T-helper 22 cell (primary cell): ENCODE results near the gene ZNFX1.
"Not testable (repeated sequence)": the region's sequence is repeated elsewhere in the genome, so short reads cannot be mapped to it uniquely, and the experiment has no call there.

ENCODE experiments used
- DNase-seq: peaks from one replicate; pipeline ENCODE4 v3.0.0-alpha.2; 2020; ENCODE audit warnings: low read depth

ZNFX1 gene

DNA sequence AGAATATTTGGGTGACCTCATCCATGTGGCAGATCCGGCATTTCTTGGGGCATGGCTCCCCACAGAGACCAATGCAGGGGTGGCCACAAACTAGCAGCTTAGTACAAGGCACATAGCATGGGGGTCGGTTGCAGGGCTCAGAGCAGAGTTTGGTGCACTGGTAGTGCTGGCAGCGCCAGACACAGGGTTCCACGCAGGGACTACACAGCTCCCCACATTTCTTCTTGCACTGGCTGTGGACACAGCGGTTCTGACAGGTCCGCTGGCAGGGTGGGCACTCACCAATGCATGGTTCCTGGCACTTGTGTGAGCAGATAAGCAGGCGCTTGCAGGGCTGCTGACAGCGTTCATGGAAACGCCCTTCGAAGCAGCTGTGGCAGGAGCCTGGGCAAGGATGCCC is 29.6 kb downstream of the ZNFX1 start:
- no peak for DNase-seq

DNA sequence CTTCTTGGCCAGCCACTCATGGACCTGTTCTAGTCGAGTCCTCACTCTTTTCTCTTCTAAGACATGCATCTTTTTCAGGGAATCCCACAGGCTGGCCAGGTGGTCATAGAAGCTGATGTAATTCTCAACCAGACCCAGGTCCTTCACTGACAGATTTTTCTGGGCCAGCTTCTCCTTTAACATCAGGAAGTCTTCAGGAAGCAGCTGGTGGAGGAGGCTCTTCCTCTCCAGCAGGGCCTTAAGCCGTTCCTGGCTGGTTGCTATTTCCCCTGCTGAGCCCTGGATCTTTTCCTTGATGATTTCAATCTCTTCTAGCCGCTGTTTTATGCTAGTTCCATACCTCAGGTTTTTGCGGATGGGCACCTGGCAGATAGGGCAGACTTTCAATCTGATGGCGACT is 30.1 kb downstream of the ZNFX1 start:
- no peak for DNase-seq

DNA sequence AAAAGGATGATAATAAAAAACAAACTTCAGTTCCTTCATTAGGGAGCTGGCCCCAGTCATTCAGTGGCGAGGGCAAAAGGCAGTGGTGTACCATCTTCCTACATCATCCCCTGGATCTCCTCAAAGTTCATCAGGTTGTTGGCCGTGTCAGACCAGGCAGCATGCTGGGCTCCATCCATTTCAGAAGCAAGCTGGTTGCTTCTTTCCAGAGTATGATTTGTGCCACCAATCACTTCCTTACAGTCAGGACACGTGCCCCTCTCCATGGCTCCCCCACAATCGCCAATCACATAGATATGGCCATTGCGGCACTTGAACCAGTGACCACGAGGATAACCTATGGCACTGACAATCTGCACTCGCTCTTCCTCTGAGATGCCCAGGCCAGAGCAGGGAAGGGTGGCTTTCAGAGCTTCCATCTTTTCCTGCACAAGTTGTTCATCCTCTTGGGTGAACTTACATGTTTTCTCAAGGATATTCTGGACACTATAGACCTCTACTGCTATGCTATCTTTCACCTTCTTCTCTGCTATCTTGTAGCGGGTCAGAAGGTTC is 30.6 kb downstream of the ZNFX1 start:
- no peak for DNase-seq

DNA sequence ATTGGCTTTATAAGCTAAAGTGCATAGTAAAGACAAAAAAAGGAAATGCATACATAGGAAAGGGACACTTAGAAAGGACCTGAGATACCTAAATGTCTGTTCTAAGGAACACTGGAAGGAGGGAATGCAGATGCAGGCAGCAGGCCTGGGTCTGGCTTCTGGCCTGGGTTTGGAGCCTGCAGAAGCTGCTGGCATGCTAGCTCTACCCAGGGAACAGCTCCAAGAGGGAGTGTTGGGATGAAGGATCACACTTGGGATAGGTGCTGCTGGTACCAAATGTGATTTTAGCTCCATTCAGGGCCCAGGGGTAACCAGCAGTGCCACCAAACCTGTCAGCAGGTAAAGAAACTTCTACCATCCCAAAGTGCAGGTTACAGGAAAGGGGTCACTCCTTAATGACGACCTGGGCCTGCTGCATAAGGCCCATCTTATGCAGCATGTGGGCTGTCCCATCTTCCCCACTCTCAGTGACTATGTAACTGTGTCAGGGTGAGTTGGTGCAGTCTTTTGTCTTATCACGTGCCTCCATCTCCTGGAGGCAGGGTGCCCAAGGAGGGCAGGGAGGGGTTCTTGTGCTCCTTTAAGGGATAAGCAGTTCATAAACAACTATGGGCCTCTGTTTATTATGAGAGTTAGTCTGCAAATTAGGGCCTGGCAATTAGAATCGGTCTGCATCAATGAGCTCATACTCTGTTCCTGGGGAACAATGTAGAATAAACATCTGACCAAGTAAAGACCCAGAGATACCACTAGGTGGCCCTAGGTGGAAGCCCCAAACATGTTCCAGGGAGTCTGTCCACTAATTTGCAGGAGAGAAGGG is 31.7 kb downstream of the ZNFX1 start:
- DNase-seq: no peak

DNA sequence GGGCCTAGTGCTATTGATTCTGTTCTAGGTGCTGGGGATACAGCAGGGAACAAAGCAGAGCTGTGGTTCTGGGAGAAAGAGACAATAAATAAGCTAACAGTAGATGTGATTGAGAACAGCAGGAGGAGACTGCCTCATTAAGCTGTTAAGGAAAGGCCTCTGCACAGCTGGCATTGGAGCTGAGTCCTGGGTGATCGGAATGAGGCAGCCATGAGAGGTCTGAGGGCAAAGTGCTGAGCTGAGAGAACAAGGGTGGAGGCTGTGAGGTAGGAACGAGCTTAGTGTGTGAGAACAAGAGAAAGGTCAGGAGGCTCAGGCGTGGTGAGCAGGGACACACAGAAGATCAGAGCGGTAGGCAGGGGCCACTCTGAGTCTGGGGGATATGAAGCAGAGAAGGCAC is 40.3 kb downstream of the ZNFX1 start:
- DNase-seq: no peak

DNA sequence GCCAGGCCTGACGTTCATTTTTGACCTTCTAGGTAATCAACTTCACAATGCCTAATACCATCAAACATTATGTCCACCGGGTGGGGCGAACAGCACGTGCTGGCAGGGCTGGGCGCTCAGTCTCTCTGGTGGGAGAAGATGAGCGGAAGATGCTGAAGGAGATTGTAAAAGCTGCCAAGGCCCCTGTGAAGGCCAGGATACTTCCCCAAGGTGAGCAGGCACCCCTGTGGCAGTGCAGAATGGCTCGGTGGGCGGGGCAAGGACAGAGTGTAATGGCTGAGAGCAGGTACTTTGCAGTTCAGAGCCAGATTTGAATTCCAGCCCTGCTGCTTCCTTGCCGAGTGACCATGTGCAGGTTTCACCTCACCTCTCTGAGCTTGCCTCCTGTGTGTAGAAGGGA is 41.6 kb downstream of the ZNFX1 start:
- no peak for DNase-seq

DNA sequence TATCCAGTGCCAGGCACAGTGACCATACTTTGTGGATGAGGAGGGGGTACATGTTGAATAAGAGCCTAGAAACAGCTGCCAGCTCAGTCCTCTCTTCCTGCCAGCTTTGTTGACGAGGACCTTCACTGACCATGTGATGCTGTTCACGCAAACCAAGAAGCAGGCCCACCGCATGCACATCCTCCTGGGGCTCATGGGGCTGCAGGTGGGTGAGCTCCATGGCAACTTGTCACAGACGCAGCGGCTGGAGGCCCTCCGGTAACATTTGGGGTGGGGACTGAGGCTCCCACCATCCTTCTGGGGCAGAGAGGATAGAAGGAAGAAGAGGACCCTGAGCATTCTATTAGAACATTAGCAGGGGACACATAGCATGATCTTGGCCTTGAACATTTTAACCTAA is 43.0 kb downstream of the ZNFX1 start:
- no peak for DNase-seq

DNA sequence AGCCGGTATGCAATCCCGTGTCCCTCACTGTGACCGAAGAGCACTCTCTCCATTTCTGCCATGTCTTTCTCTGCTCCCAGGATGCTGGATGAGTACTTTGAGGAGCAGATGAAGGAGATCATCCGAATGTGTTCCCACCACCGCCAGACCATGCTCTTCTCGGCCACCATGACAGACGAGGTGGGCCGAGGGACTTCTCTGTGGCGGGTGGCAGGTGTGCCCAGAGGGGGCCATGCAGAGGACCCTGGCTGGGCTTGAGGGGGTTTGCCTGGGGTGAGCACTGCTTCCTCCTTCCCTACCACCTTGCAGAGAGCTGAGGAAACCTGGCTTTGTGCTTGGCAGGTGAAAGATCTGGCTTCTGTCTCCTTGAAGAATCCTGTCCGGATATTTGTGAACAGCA is 44.6 kb downstream of the ZNFX1 start:
- no peak for DNase-seq

DNA sequence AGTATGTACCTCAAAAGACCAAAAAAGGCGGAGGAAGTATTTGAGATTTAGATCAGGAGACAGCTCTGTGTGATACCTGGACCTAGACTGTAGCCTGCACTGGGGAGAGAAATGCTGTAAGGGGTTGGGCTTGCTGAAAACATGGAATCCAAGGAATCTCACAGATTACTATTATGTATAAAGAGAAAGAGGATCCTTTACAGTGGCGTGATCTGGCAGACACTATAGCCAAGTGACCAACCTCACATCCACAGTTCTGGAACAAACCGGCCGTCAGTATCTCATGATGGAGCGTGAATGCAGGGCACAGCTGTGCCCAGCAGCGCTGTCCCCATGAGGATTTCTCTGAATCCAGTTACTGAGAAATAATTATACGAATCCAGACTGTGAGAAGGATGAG is 46.4 kb downstream of the ZNFX1 start:
- DNase-seq: no peak

DNA sequence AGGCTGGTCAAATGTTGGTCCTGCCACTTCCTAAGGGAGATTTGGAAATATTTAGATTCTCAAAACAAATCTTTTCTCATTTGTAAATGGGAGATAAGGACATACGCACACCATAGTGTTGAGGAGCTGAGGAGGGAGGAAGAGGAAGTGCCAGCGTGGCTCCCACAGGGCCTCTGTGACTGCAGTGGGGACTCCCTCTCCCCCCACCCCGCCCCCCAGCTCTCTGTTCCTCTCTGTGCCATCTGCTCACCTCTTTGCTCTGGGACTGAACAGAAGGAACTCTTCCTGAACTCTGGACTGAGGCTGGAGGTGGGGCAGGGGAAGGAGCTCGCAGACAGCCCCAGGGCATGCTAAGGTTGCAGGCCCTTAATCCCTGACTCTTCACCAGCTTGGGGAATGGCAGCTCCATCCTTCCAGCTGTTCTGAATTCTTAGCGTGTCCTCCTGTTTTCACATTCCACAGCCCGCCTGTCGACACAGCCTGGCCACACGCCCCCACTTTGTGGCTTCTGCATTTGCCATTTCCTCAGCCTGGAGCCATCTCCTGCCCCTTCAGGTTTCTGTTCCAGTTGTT is 47.2 kb downstream of the ZNFX1 start:
- DNase-seq: no peak

DNA sequence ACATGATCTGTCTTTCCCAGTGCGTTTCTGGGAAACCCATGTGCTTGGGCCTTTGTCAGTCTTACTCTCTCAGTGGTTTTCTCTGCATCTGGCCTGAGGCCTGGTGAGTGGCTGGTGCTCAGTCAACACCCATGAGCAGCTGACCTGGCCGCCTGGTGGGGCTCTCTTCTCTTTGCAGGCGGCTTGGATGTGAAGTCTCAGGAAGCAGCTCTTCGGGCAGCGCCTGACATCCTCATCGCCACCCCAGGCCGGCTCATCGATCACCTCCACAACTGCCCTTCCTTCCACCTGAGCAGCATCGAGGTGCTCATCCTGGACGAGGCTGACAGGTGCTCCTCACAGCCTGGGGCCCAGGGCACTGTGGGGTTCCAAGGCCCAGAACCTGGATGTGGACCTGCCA is 47.8 kb downstream of the ZNFX1 start:
- no peak for DNase-seq

DNA sequence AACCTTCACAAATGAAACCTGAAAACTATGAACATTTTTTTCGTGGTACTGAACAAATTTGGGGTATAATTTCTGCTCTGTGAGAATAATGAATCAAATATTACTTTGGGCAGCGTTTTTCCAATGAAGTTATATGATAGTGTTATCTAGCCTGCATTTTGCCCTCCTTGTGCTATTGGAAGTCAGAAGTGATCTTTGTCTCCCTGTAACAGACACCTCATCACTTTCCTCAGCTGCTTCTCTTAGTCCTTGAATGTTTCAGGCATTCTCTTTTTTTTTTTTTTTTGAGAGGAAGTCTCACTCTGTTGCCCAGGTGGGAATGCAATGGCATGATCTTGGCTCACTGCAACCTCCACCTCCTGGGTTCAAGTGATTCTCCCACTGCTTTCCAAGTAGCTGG is 48.5 kb downstream of the ZNFX1 start:
- DNase-seq: no peak

DNA sequence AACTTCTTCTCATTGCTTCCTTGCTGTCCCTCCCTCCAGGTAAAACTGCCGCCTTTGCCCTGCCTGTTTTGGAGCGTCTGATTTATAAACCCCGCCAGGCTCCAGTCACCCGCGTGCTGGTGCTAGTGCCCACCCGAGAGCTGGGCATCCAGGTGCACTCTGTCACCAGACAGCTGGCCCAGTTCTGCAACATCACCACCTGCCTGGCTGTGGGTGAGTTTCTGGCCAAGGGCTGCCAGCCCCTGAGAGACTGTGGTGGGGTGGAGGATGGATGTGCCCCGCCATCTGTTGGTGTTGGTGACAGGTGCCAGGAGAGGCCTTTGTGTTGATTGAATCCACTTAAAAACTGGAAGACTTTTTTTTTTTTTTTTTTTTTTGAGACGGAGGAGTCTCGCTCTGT is 49.2 kb downstream of the ZNFX1 start:
- no peak for DNase-seq

DNA sequence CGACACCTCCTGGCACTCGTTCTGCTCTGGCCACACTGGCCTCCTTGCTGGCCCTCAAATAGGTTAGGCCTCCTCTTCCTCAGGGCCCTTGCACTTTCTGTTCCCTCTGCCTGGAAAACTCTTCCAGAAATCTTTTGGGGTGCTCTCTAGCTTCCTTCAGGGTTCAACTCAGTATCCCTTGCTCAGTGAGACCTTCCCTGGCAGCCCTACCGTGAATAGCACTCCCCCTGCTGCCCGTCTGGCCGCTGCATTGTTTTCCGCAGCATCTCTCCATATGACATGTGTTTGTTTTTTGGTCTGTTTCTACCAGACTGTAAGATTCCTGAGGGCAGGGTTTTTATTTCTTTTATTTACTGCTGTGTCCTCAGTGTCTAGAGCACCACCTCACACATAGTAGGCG is 52.0 kb downstream of the ZNFX1 start:
- no peak for DNase-seq

DNA sequence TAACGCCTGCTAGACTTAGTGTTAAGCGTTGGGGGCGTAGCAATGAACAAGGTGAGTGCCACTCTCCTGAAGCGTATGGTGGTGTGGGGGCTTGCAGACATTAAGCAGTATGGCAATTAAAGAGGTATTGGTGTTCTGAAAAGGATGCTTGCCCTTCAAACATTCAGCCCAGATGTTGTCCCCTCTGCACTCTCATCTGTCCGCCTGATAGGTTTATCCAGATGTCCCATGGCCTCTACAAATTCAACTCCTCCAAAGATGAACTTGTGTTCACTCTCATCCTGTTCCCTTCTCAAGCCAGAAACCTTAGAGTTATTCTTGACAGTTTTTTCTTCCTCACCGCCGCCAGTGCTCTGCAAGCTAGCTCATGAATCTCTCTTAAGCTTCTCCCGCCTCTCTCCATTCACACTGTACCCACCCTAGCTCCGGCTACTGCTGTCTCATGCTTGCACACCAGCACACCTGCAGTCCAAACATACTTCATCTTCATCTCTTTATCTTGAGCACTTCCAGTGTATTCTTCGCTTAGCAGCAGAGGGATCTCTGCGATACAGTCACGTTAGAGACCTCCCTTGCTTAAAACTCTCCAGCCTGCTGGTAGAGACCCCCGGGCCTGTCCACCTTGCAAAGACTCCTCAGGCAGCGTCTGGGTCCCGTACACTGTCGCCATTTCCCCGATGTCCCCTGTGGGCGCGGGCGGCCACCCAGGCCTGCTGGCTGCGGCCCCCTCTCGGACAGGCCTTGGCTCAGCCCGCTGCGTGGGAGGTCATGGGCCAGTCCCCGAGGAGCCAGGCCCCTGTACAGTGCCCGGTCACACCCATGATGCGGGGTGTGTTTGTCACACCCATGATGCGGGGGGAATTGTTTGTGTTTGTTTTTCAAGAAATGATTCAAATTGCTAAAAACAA is 57.7 kb downstream of the ZNFX1 start:
- DNase-seq: no peak

DNA sequence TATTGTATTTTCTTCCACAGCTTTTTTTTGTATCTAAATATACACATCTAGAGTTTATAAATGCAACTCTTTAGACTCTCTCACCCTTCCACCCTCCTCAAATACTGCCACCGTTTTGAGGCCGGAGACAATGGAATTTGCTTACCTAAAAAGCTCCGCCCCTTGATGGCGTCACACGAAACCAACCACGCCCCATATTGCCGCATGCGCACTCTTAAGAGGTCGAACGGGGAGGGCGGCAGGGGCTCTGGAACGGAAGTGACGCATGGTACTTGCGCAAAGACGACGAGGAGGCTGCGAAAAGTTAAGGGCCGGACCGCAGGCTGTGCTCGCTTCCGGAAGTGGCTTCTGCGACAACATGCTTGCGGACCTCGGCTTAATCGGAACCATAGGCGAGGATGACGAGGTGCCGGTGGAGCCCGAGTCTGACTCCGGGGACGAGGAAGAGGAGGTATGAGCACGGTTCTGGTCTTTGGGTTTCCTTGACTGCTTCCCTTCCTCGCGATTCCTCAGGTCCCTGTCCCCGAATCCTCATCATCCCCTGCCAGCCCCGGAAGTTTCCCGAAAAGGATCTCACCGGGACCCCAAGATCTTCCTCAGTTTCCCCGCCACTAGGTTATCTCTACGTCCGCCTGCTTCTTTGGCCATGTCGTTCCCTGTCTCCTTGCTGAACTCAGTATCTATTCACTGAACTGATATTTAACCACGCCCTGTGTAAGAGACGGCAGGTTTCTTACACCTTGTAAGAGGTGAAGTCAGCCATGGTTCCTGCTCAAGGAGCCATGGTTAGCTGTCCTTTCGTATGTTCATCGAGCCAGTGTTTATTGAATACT is 58.5 kb downstream of the ZNFX1 start, which contains the start of gene DDX27:
Gene DDX27, plus strand, starts transcription at position 326 of the 833 bp plus-strand sequence. Its CDS starts 33 bp downstream, at position 359.
- peak; percentile 95 for DNase-seq

DNA sequence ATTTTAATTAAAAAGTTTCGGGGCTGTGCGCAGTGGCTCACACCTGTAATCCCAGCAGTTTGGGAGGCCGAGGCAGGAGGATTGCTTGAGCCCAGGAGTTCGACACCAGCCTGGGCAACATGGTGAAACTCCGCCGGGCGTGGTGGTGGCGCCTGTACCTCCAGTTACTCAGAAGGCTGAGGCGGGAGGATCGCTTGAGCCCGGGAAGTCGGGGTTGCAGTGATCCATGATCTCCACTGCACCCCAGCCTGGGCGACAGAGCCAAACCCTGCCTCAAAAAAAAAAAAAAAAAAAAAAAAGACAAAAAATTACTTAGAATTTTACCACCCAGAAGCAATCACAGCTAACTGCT is 59.1 kb downstream of the ZNFX1 start:
- not testable (repeated sequence) for DNase-seq

DNA sequence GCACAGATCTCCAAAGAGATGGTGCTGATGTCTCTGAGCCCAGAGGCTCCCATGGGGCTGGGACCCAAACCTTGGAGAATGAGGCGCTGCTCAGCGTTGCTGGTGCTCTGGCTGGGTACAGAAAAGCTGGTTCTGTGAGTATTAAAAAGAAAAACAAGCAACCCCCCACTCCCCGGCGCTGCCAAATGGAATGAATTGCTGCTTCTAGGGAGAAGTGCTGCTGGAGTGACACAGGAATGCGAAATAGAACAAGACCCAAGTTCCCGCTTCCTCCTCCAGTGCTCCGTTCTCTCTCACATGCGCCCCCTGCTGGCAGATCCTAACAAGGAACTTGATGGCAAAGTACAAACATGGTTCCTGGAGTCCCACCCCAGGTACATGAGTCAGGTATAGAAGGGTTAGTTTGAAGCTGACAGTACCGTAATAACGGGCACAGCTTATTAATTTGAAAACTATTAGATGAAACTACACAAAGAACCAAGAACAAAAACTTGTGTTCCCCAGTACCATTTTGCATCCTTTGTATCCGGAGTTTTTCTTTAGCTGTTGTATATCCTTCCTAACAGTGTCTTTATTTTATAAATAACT is 60.8 kb downstream of the ZNFX1 start:
- DNase-seq: peak; percentile 74

DNA sequence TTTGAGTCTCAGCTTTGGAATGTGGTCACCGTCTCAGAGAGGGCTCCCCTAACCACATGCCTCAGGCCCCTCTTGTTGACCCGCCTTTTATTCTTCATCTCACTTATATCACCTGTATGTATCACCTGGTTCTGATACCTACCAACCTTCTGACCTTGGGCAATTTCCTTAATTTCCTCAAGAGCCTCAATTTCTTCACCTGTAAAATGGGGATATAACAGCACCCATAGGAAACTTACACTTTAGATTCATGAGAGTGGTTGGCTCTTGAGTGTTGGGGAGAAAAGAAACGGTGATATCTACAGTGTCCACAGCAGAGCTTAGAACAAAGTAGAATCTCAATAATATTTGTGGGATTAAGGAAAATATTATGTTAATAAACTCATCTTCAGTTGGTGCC is 62.6 kb downstream of the ZNFX1 start:
- DNase-seq: no peak

DNA sequence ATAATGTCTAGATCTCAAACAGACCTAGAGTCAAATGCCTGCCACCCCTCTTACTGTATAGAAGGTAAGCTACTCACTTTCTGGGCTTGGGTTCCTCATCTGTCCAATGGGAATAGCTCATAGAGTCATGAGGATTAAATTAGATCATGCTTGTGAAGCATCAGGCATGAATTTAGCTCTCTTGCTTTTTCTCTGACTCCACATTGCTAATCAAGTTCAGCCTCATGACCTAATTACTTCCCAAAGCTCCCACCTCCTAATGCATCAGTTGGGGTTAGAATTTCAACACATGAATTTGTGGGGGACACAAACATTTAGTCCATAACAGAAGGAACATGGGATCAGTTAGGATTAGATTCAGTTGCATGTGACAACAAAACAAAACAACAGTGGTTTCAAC is 63.3 kb downstream of the ZNFX1 start:
- no peak for DNase-seq

DNA sequence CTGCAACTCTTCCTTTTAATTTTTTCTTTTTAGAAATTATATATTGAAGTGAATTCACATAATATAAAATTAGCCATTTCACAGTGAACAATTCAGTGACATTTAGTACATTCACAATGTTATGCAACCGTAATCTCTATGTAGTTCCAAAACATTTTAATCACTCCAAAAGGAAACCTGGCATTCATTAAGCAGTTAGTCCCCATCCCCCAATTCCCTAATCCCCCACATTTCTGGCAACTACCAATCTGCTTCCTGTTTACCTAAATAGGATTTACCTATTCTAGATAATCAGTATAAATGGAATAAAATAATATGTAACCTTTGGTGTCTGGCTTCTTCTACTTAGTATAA is 67.1 kb downstream of the ZNFX1 start:
- DNase-seq: no peak
